ENCODE measurements around the gene GPC3. TPM values are rescaled to one million over a fixed set of nuclear protein-coding genes. Genes with fewer than 3 reads are reported as not detected.

The GPC3 gene
- total and polyA plus RNA-seq, 7 donors, result 0.43 to 2.3 (median 1.4) TPM

DNA sequence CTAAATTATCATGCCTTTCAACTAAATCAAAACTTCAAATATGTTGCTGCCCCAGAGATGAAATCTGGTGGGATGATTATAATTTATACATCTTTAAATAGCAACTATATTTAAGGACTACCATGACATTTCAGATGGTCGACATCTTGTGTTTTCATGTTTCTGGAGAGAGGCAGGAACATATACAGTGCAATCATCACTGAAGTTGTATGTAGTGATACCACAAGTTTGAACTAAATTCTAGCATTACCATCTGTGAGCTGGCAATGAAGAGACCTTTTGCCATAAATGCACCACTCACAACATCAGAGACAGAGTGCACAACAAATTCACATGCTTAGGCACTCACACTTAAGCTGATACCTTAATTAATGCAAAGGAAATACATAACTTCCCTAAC, 373.7 kb downstream of the GPC3 start:
- ATAC-seq, result no peak
- Histone ChIP-seq H3K9me3 (peaks cover 8% of the 10 kb centered on the region), H3K36me3 (ENCODE audit: insufficient read depth in 1 of 2, low read depth in 1 of 2) (no peaks in the 10 kb centered on the region), H3K27me3 (ENCODE audit: insufficient read depth in 3 of 3, low read length in 2 of 3) (no peaks in the 10 kb centered on the region), H3K4me3 (no peak overlapping the region), H3K4me1 (peaks cover 9% of the 10 kb centered on the region), H3K27ac (no peak overlapping the region)
- intact Hi-C loops (cut with DNase I), result no loop called here
- 72 to 96% (median 93%) methylated on average over 1 of the region's 1 CpG for WGBS, 3 donors
- no peak for TF ChIP-seq CTCF (IDR thresholded peaks at IDR 0.05)
- no peak for DNase-seq

- intact Hi-C loops (cut with DNase I), result no loop called here
- Histone ChIP-seq H3K9me3 (peaks cover 8% of the 10 kb centered on the region), H3K36me3 (ENCODE audit: insufficient read depth in 1 of 2, low read depth in 1 of 2) (no peaks in the 10 kb centered on the region), H3K4me1 (peaks cover 9% of the 10 kb centered on the region), H3K4me3 (no peak overlapping the region), H3K27me3 (ENCODE audit: insufficient read depth in 3 of 3, low read length in 2 of 3) (peaks cover 0 to 7% (median 0%) of the 10 kb centered on the region in 3 donors), H3K27ac (no peak overlapping the region)
- no peak for TF ChIP-seq CTCF (IDR thresholded peaks at IDR 0.05)
- ATAC-seq, result no peak
- 74 to 100% (median 93%) methylated on average over 1 of the region's 1 CpG for WGBS, 3 donors
- DNase-seq, result no peak
These were observed 375.3 kb downstream of the GPC3 start for GRCh38 chrX:133610056-133610455.

DNA sequence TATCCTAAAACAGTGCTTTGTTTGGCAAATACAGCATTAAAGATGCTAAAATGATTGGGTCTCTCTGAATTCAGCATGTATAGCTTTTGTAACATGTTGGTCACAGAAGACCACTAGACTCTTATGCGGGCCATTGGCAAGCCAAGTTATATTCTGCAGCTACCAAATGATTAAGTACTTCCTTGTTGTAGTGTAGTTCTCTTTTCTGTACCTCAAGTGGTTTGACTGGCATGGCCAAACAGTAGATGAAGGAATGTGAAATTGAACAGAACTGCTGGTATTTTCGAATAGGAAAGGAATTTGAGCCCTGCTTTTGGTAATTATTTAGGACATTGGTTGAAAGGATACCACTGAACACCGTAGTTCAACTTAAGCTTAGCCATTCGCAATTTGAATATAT, 376.2 kb downstream of the GPC3 start:
- peaks cover 9% of the 10 kb centered on the region for H3K4me1 ChIP-seq
- H3K9me3 ChIP-seq, result peaks cover 8% of the 10 kb centered on the region
- WGBS, 3 donors, result 64 to 88% (median 82%) methylated on average over 4 of the region's 4 CpGs
- intact Hi-C loops (cut with DNase I), result no loop called here
- H3K27me3 ChIP-seq (ENCODE audit: insufficient read depth in 3 of 3, low read length in 2 of 3), result peaks cover 0 to 7% (median 0%) of the 10 kb centered on the region in 3 donors
- H3K4me3 ChIP-seq, result no peak overlapping the region
- no peak for ATAC-seq
- TF ChIP-seq CTCF (IDR thresholded peaks at IDR 0.05), result no peak
- H3K36me3 ChIP-seq (ENCODE audit: insufficient read depth in 1 of 2, low read depth in 1 of 2), result no peaks in the 10 kb centered on the region
- DNase-seq, result no peak
- H3K27ac ChIP-seq, result no peak overlapping the region

GRCh38 chrX:133608406-133608805, 377.0 kb downstream of the GPC3 start:
- Histone ChIP-seq H3K9me3 (peaks cover 1% of the 10 kb centered on the region), H3K36me3 (ENCODE audit: insufficient read depth in 1 of 2, low read depth in 1 of 2) (no peaks in the 10 kb centered on the region), H3K27me3 (ENCODE audit: insufficient read depth in 3 of 3, low read length in 2 of 3) (peaks cover 0 to 7% (median 0%) of the 10 kb centered on the region in 3 donors), H3K4me3 (no peak overlapping the region), H3K4me1 (peaks cover 9% of the 10 kb centered on the region), H3K27ac (peak overlapping the region; percentile 50)
- intact Hi-C loops (cut with DNase I), result no loop called here
- ATAC-seq (peak in 2 of 4 donors; percentile 45), DNase-seq (no peak)
- WGBS, 3 donors, result 56 to 73% (median 63%) methylated on average over 2 of the region's 2 CpGs
- no peak for TF ChIP-seq CTCF (IDR thresholded peaks at IDR 0.05)
